ENCODE measurements around the gene CCDC107. TPM values are rescaled to one million over a fixed set of nuclear protein-coding genes. Genes with fewer than 3 reads are reported as not detected.

The CCDC107 gene
- total RNA-seq, result 15.0 and 17.7 TPM in 2 replicates

GRCh38 chr9:35658137-35658967 lies at the start of gene CCDC107:
TSS of gene CCDC107 (plus strand) at chr9:35658292. CDS start at chr9:35658380, 88 bp downstream.

GRCh38 chr9:35618325-35618727 lies 39.8 kb upstream of the CCDC107 start, which contains the start of gene CD72:
TSS of gene CD72 (minus strand) at chr9:35618413. CDS start at chr9:35618303, 110 bp downstream.

GRCh38 chr9:35650341-35651158 lies 7.5 kb upstream of the CCDC107 start, which contains the start of gene SIT1:
TSS of gene SIT1 (minus strand) at chr9:35650931. CDS start at chr9:35650853, 78 bp downstream.

GRCh38 chr9:35657546-35658136 lies 451 bp upstream of the CCDC107 start, which contains the start of gene RMRP:
TSS of gene RMRP (minus strand) at chr9:35658019.

GRCh38 chr9:35664531-35665470 lies 6.7 kb downstream of the CCDC107 start, which contains the start of gene ARHGEF39:
TSS of gene ARHGEF39 (minus strand) at chr9:35665195. CDS start at chr9:35665169, 26 bp downstream.

GRCh38 chr9:35673132-35674024 lies 15.3 kb downstream of the CCDC107 start, which contains the start of gene CA9:
TSS of gene CA9 (plus strand) at chr9:35673928. CDS start at chr9:35673960, 32 bp downstream.

GRCh38 chr9:35689542-35690293 lies 31.6 kb downstream of the CCDC107 start, which contains the start of gene TPM2:
TSS of gene TPM2 (minus strand) at chr9:35689925. CDS start at chr9:35689817, 108 bp downstream.

Other genes with a start within 250 kb of the CCDC107 start
- gene RUSC2, start 168.2 kb upstream of the CCDC107 start, total RNA-seq, result 14.6 and 16.5 TPM in 2 replicates
- gene TESK1, start 53.0 kb upstream of the CCDC107 start, total RNA-seq, result 11.7 and 11.8 TPM in 2 replicates
- 0.50 and 1.0 TPM in 2 replicates for gene CD72, start 39.9 kb upstream of the CCDC107 start, total RNA-seq
- 0.15 TPM in 1 of 2 replicates, not detected in the other for gene SIT1, start 7.4 kb upstream of the CCDC107 start, total RNA-seq
- gene RMRP, start 273 bp upstream of the CCDC107 start, total RNA-seq, result 46,048 and 56,930 TPM in 2 replicates
- 15.0 and 16.5 TPM in 2 replicates for gene ARHGEF39, start 6.9 kb downstream of the CCDC107 start, total RNA-seq
- gene CA9, start 15.6 kb downstream of the CCDC107 start, total RNA-seq, result 0.74 and 0.84 TPM in 2 replicates
- gene TPM2, start 31.6 kb downstream of the CCDC107 start, total RNA-seq, result 521 and 660 TPM in 2 replicates
- gene TLN1, start 73.9 kb downstream of the CCDC107 start, total RNA-seq, result 279 and 318 TPM in 2 replicates
- 59.6 and 73.3 TPM in 2 replicates for gene CREB3, start 74.4 kb downstream of the CCDC107 start, total RNA-seq
- gene GBA2, start 90.9 kb downstream of the CCDC107 start, total RNA-seq, result 23.9 and 25.1 TPM in 2 replicates
- gene RGP1, start 91.0 kb downstream of the CCDC107 start, total RNA-seq, result 10.1 and 10.6 TPM in 2 replicates
- gene MSMP, start 96.0 kb downstream of the CCDC107 start, total RNA-seq, result not detected in 2 replicates
- 16.3 and 17.7 TPM in 2 replicates for gene NPR2, start 133.3 kb downstream of the CCDC107 start, total RNA-seq
- gene SPAG8, start 154.0 kb downstream of the CCDC107 start, total RNA-seq, result 1.5 and 2.4 TPM in 2 replicates
- gene HINT2, start 156.8 kb downstream of the CCDC107 start, total RNA-seq, result 31.3 and 46.1 TPM in 2 replicates
- gene FAM221B, start 170.4 kb downstream of the CCDC107 start, total RNA-seq, result not detected in 2 replicates
- 3.9 and 4.3 TPM in 2 replicates for gene TMEM8B, start 170.9 kb downstream of the CCDC107 start, total RNA-seq
- not detected in 2 replicates for gene OR13J1, start 212.1 kb downstream of the CCDC107 start, total RNA-seq
- 3.2 and 5.4 TPM in 2 replicates for gene HRCT1, start 247.9 kb downstream of the CCDC107 start, total RNA-seq